ENCODE results near the gene ZNF521. TPM values are rescaled to one million over a fixed set of nuclear protein-coding genes. Genes with fewer than 3 reads are reported as not detected.

Gene ZNF521
- total RNA-seq, 1 experiment from 2014 or later, result 20.3 TPM

GRCh38 chr18:25223899-25224886 lies 127.8 kb downstream of the ZNF521 start:
- H3K36me3 ChIP-seq, result peaks cover 9% of the 10 kb centered on the region; the same call in 1 of the 2 replicates
- H3K27me3 ChIP-seq, result no peaks in the 10 kb centered on the region
- no peaks in the 10 kb centered on the region for H3K4me1 ChIP-seq
- H3K4me3 ChIP-seq, result no peak overlapping the region
- no peak for DNase-seq
- no peak overlapping the region for H3K27ac ChIP-seq
- H3K9me3 ChIP-seq (replicated peaks), result no peaks in the 10 kb centered on the region

GRCh38 chr18:25223211-25223610 lies 128.8 kb downstream of the ZNF521 start:
- no peaks in the 10 kb centered on the region for H3K9me3 ChIP-seq (replicated peaks)
- DNase-seq, result peak in 1 of 2 experiments; percentile 4
- no peak overlapping the region for H3K27ac ChIP-seq
- H3K4me1 ChIP-seq, result no peaks in the 10 kb centered on the region
- H3K36me3 ChIP-seq, result peaks cover 9% of the 10 kb centered on the region; the same call in 1 of the 2 replicates
- H3K27me3 ChIP-seq, result no peaks in the 10 kb centered on the region
- no peak overlapping the region for H3K4me3 ChIP-seq

- peaks cover 9% of the 10 kb centered on the region; the same call in 1 of the 2 replicates for H3K36me3 ChIP-seq
These were observed 129.3 kb downstream of the ZNF521 start for GRCh38 chr18:25222648-25223047.

GRCh38 chr18:25210622-25211021 lies 141.3 kb downstream of the ZNF521 start:
- Histone ChIP-seq H3K27me3 (no peaks in the 10 kb centered on the region), H3K4me1 (no peaks in the 10 kb centered on the region), H3K4me3 (no peak overlapping the region), H3K27ac (no peak overlapping the region), H3K36me3 (no peaks in the 10 kb centered on the region), H3K9me3 (replicated peaks) (no peaks in the 10 kb centered on the region; the same call in 1 of the 2 replicates)
- no peak for DNase-seq

More at GRCh38 chr18:25222648-25223047, 129.3 kb downstream of the ZNF521 start:
- Histone ChIP-seq H3K4me3 (no peak overlapping the region), H3K27ac (no peak overlapping the region), H3K9me3 (replicated peaks) (no peaks in the 10 kb centered on the region), H3K27me3 (no peaks in the 10 kb centered on the region), H3K4me1 (no peaks in the 10 kb centered on the region)
- no peak for DNase-seq

- H3K9me3 ChIP-seq (replicated peaks), result no peaks in the 10 kb centered on the region
- H3K27me3 ChIP-seq, result no peaks in the 10 kb centered on the region
- peaks cover 3% of the 10 kb centered on the region; the same call in 1 of the 2 replicates for H3K36me3 ChIP-seq
- no peak overlapping the region for H3K4me3 ChIP-seq
- no peak overlapping the region for H3K27ac ChIP-seq
- no peaks in the 10 kb centered on the region for H3K4me1 ChIP-seq
- no peak for DNase-seq
These were observed 159.9 kb downstream of the ZNF521 start for GRCh38 chr18:25192065-25192464.

- Histone ChIP-seq H3K27me3 (no peaks in the 10 kb centered on the region), H3K4me3 (no peak overlapping the region), H3K27ac (no peak overlapping the region), H3K36me3 (peaks cover 3% of the 10 kb centered on the region; the same call in 1 of the 2 replicates), H3K4me1 (no peaks in the 10 kb centered on the region), H3K9me3 (replicated peaks) (no peaks in the 10 kb centered on the region)
- DNase-seq, result no peak
These were observed 161.5 kb downstream of the ZNF521 start for GRCh38 chr18:25190472-25190871.

- H3K4me1 ChIP-seq, result no peaks in the 10 kb centered on the region
- peaks cover 1% of the 10 kb centered on the region; the same call in 1 of the 2 replicates for H3K36me3 ChIP-seq
- no peak overlapping the region for H3K4me3 ChIP-seq
- H3K27me3 ChIP-seq, result no peaks in the 10 kb centered on the region
- H3K9me3 ChIP-seq (replicated peaks), result no peaks in the 10 kb centered on the region
- DNase-seq, result no peak
- H3K27ac ChIP-seq, result no peak overlapping the region
These were observed 162.4 kb downstream of the ZNF521 start for GRCh38 chr18:25189391-25190185.

- Histone ChIP-seq H3K27ac (no peak overlapping the region), H3K9me3 (replicated peaks) (no peaks in the 10 kb centered on the region), H3K27me3 (no peaks in the 10 kb centered on the region), H3K36me3 (no peaks in the 10 kb centered on the region), H3K4me3 (no peak overlapping the region), H3K4me1 (no peaks in the 10 kb centered on the region)
- no peak for DNase-seq
These were observed 164.3 kb downstream of the ZNF521 start for GRCh38 chr18:25187521-25188192.

- no peak overlapping the region for H3K27ac ChIP-seq
- DNase-seq, result no peak
- no peaks in the 10 kb centered on the region for H3K9me3 ChIP-seq (replicated peaks)
- no peaks in the 10 kb centered on the region for H3K27me3 ChIP-seq
- no peak overlapping the region for H3K4me3 ChIP-seq
- H3K4me1 ChIP-seq, result no peaks in the 10 kb centered on the region
- H3K36me3 ChIP-seq, result no peaks in the 10 kb centered on the region
These were observed 165.1 kb downstream of the ZNF521 start for GRCh38 chr18:25186871-25187270.

- no peak overlapping the region for H3K4me3 ChIP-seq
- no peak overlapping the region for H3K27ac ChIP-seq
- no peaks in the 10 kb centered on the region for H3K9me3 ChIP-seq (replicated peaks)
- no peaks in the 10 kb centered on the region for H3K4me1 ChIP-seq
- no peak for DNase-seq
- H3K27me3 ChIP-seq, result no peaks in the 10 kb centered on the region
- H3K36me3 ChIP-seq, result no peaks in the 10 kb centered on the region
These were observed 170.0 kb downstream of the ZNF521 start for GRCh38 chr18:25181993-25182392.

GRCh38 chr18:25181581-25181980 lies 170.4 kb downstream of the ZNF521 start:
- DNase-seq, result no peak
- H3K9me3 ChIP-seq (replicated peaks), result no peaks in the 10 kb centered on the region
- no peak overlapping the region for H3K27ac ChIP-seq

GRCh38 chr18:25180973-25181548 lies 170.9 kb downstream of the ZNF521 start:
- Histone ChIP-seq H3K4me1 (no peaks in the 10 kb centered on the region), H3K4me3 (no peak overlapping the region), H3K9me3 (replicated peaks) (no peaks in the 10 kb centered on the region), H3K36me3 (no peaks in the 10 kb centered on the region), H3K27ac (no peak overlapping the region), H3K27me3 (no peaks in the 10 kb centered on the region)
- DNase-seq, result no peak

More at GRCh38 chr18:25181581-25181980, 170.4 kb downstream of the ZNF521 start:
- Histone ChIP-seq H3K36me3 (no peaks in the 10 kb centered on the region), H3K4me1 (no peaks in the 10 kb centered on the region), H3K4me3 (no peak overlapping the region), H3K27me3 (no peaks in the 10 kb centered on the region)

- H3K36me3 ChIP-seq, result no peaks in the 10 kb centered on the region
- no peaks in the 10 kb centered on the region for H3K4me1 ChIP-seq
- H3K27ac ChIP-seq, result no peak overlapping the region
- DNase-seq, result no peak
- H3K27me3 ChIP-seq, result no peaks in the 10 kb centered on the region
- no peak overlapping the region for H3K4me3 ChIP-seq
- no peaks in the 10 kb centered on the region for H3K9me3 ChIP-seq (replicated peaks)
These were observed 174.3 kb downstream of the ZNF521 start for GRCh38 chr18:25177631-25178030.

GRCh38 chr18:25176518-25177042 lies 175.4 kb downstream of the ZNF521 start:
- Histone ChIP-seq H3K4me1 (no peaks in the 10 kb centered on the region), H3K36me3 (no peaks in the 10 kb centered on the region), H3K4me3 (no peak overlapping the region), H3K27ac (no peak overlapping the region), H3K27me3 (no peaks in the 10 kb centered on the region), H3K9me3 (replicated peaks) (no peaks in the 10 kb centered on the region)
- DNase-seq, result no peak

Measured in SJCRH30 (cell line).